GM11168 (cell line): ENCODE data around the gene CPE.

Experiments
- in situ Hi-C: fragments of 300-500 bp; cut with MboI; formaldehyde crosslinking; loops from one replicate; pipeline ENCODE4 v1.12.0; 2022; ENCODE audit warnings: low sequenced_read_pairs; ENCODE audit not compliant: unreplicated experiment

CPE gene

DNA sequence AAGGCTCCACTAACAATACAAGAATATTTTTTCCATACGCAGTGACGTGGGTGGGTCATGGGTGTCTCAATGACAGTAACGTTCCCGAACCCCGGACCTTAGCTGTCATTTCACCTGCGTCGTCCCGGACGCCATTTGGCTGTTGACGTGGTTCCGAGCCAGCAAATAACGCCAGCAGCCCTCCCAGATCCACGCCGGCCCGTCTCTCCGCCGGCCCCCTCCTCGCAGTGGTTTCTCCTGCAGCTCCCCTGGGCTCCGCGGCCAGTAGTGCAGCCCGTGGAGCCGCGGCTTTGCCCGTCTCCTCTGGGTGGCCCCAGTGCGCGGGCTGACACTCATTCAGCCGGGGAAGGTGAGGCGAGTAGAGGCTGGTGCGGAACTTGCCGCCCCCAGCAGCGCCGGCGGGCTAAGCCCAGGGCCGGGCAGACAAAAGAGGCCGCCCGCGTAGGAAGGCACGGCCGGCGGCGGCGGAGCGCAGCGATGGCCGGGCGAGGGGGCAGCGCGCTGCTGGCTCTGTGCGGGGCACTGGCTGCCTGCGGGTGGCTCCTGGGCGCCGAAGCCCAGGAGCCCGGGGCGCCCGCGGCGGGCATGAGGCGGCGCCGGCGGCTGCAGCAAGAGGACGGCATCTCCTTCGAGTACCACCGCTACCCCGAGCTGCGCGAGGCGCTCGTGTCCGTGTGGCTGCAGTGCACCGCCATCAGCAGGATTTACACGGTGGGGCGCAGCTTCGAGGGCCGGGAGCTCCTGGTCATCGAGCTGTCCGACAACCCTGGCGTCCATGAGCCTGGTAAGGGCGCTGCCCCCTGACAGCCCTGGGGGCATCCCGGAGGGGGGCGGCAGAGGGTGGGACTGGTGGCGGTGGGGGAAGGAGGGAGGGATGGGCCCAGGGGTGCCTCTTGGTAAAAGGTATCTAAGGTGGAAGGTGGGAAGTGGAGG lies at the start of gene CPE:
Gene CPE, plus strand, starts transcription at position 264 of the 933 bp plus-strand sequence. Its CDS starts 214 bp downstream, at position 478.
- in situ Hi-C loops: no loop called here

GRCh38 chr4:165330071-165330470 lies 48.7 kb upstream of the CPE start:
- in situ Hi-C loops: loop anchor here (10.0 to 25.0 kb wide), 2 partner anchors 118 to 195 kb away; partner anchors contain the start of gene KLHL2

- in situ Hi-C loops: loop anchor here (10.0 to 25.0 kb wide), 2 partner anchors 118 to 196 kb away; partner anchors contain the start of gene KLHL2
Measured at GRCh38 chr4:165330666-165331065, 48.1 kb upstream of the CPE start.

- in situ Hi-C loops: loop anchor here (10.0 to 25.0 kb wide), 2 partner anchors 119 to 197 kb away; partner anchors contain the start of gene KLHL2
Measured at GRCh38 chr4:165331359-165331758, 47.4 kb upstream of the CPE start.

GRCh38 chr4:165331823-165332222 lies 47.0 kb upstream of the CPE start:
- in situ Hi-C loops: loop anchor here (10.0 to 25.0 kb wide), 2 partner anchors 120 to 197 kb away; partner anchors contain the start of gene KLHL2

DNA sequence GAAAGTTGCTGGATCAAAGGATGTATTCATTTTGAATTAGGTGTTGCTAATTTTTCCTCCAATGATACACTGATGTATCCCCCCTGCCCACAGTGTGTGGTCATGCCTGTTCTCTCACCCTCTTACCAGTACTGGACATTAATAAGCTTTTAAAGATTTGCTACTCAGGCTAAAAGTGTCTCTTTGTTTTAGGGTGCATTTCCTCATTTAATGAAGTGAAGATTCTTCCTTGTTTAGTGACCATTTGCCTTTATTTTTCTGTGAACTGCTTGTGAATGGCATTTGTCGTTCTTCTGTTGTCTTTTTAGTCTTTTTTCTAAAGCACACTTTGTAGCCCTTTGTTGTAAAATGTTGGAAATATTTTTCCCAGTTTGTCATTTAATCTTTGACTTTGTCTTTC lies 46.3 kb upstream of the CPE start:
- in situ Hi-C loops: loop anchor here (10.0 to 25.0 kb wide), 2 partner anchors 120 to 198 kb away; partner anchors contain the start of gene KLHL2

GRCh38 chr4:165335163-165335703 lies 43.6 kb upstream of the CPE start:
- in situ Hi-C loops: loop anchor here (10.0 to 25.0 kb wide), 2 partner anchors 123 to 200 kb away; partner anchors contain the start of gene KLHL2

- in situ Hi-C loops: loop anchor here (10.0 to 25.0 kb wide), 2 partner anchors 124 to 202 kb away; partner anchors contain the start of gene KLHL2
Measured at GRCh38 chr4:165336743-165337142, 42.1 kb upstream of the CPE start.

- in situ Hi-C loops: loop anchor here (25.0 kb wide), 1 partner anchor 130 kb away; the partner anchor contains the start of gene KLHL2
Measured at GRCh38 chr4:165342340-165342739, 36.5 kb upstream of the CPE start.

- in situ Hi-C loops: loop anchor here (25.0 kb wide), 1 partner anchor 131 kb away; the partner anchor contains the start of gene KLHL2
Measured at GRCh38 chr4:165343353-165344191, 35.2 kb upstream of the CPE start.

DNA sequence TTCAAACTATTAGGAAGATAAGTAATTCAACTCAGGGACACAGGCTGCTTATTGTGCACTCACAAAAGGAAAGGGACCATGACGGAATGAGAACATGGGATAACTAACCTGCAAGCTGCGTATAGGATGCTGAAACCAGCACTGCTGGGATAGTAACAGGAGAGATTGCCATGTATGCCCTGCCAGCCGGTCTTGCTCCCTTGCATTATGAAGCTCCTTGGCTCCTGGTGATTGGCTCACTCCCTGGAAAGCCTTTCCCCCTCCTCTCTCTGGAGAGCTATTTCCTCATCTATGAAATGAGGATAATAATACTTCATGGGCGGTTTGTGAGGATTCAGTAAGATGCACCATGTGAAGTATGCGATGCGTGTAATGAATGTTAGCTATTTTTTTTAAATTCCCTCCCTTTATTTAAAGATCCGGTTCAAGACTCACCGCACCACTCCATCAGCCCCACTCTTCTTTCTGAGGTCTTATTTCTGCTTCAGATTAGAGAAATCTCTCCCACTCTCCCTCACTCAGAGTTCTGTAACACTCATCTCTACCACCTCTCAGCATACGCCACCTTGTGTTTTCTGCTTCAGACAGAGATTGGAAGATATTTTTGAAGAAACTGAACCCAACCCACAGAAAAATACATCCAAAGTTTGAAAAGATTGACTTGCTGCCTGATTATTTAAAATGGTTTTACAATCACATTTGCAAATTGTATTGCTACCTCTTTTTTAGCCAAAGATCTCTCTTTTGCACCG lies 33.0 kb upstream of the CPE start:
- in situ Hi-C loops: loop anchor here (25.0 kb wide), 1 partner anchor 134 kb away; the partner anchor contains the start of gene KLHL2

- in situ Hi-C loops: loop anchor here (25.0 kb wide), 1 partner anchor 136 kb away; the partner anchor contains the start of gene KLHL2
Measured at GRCh38 chr4:165347647-165348569, 30.9 kb upstream of the CPE start.

- in situ Hi-C loops: loop anchor here (10.0 kb wide), 1 partner anchor 113 kb away; no protein-coding TSS in a partner anchor
Measured at GRCh38 chr4:165351359-165352130, 27.3 kb upstream of the CPE start.

GRCh38 chr4:165355900-165356300 lies 22.9 kb upstream of the CPE start:
- in situ Hi-C loops: loop anchor here (10.0 kb wide), 1 partner anchor 109 kb away; no protein-coding TSS in a partner anchor

- in situ Hi-C loops: loop anchor here (10.0 kb wide), 1 partner anchor 105 kb away; no protein-coding TSS in a partner anchor
Measured at GRCh38 chr4:165359506-165359905, 19.3 kb upstream of the CPE start.

DNA sequence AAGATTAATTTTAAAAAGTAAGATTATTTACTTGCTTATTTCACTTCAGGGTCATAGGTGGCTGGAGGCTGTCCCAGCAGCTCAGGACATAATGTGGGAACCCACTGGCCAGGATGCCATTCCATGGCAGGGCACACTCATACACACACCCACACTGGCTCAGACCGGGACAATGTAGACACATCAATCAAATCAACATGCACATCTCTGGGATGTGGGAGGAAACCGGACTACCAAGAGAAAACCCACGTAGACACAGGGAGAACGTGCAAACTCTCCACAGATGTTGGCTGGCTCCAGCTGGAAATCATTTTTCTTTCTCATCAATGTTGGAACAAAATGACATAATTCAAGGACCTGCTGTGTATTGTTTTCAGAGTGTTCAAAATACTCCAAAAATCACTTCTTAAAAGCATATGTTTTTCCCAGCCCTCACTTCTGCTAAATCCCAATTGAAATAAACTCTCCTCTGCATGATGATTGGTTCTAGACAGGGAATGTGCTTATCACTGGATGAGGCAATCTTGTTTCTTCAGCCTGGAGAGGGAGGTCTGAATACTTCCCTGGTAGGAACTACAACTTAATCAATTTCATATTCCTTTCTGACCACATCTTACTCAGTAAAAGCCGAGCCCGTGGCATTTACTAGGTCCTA lies 18.6 kb upstream of the CPE start:
- in situ Hi-C loops: no loop called here
